MM.1S (cell line): ENCODE results near the gene GALNT8.

Experiments
- DNase-seq: peaks from one replicate; pipeline ENCODE4 v3.0.0-alpha.2; 2015
- H2AFZ ChIP-seq: fragments of 300-600 bp; sonication (generic); 2 replicates; pipeline ENCODE4 v1.6.0; 2016; ENCODE audit warnings: antibody characterized with exemption, low read length
- H3F3A ChIP-seq: fragments of 300-600 bp; sonication (generic); 2 replicates; pipeline ENCODE4 v1.6.1; 2016; ENCODE audit warnings: mild to moderate bottlenecking, antibody characterized with exemption, low read length, moderate library complexity, mixed read lengths; ENCODE audit not compliant: insufficient read depth
- H3K27ac ChIP-seq: fragments of 300-600 bp; sonication (generic); 2 replicates; pipeline ENCODE4 v1.5.1; 2016; ENCODE audit warnings: mild to moderate bottlenecking, low read length
- H3K27me3 ChIP-seq: fragments of 300-600 bp; sonication (generic); replicated peaks from 2 replicates; pipeline ENCODE4 v1.6.0; 2016; ENCODE audit warnings: low read length; ENCODE audit not compliant: insufficient read depth
- H3K36me3 ChIP-seq: fragments of 300-600 bp; sonication (generic); replicated peaks from 2 replicates; pipeline ENCODE4 v1.6.1; 2016; ENCODE audit warnings: mild to moderate bottlenecking, low read length, mixed read lengths; ENCODE audit not compliant: insufficient read depth
- H3K4me1 ChIP-seq: fragments of 300-600 bp; sonication (generic); 2 replicates; pipeline ENCODE4 v1.6.1; 2016; ENCODE audit warnings: low read length, mixed read lengths
- H3K4me2 ChIP-seq: fragments of 300-600 bp; sonication (generic); 2 replicates; pipeline ENCODE4 v1.6.0; 2016; ENCODE audit warnings: low read depth, low read length
- H3K4me3 ChIP-seq: fragments of 300-600 bp; sonication (generic); 2 replicates; pipeline ENCODE4 v1.5.1; 2016; ENCODE audit warnings: low read length, mixed read lengths
- H3K79me2 ChIP-seq: fragments of 300-600 bp; sonication (generic); 2 replicates; pipeline ENCODE4 v1.6.1; 2016; ENCODE audit warnings: mixed run types, low read length, mixed read lengths
- H3K9ac ChIP-seq: fragments of 300-600 bp; sonication (generic); 2 replicates; pipeline ENCODE4 v1.6.1; 2016; ENCODE audit warnings: low read length, mixed read lengths
- H3K9me2 ChIP-seq: fragments of 300-600 bp; sonication (generic); replicated peaks from 2 replicates; pipeline ENCODE4 v1.6.1; 2016; ENCODE audit warnings: mild to moderate bottlenecking, low read length, mixed read lengths; ENCODE audit not compliant: insufficient read depth
- H3K9me3 ChIP-seq: fragments of 300-600 bp; sonication (generic); replicated peaks from 2 replicates; pipeline ENCODE4 v1.6.1; 2016; ENCODE audit warnings: mild to moderate bottlenecking, low read length, mixed read lengths; ENCODE audit not compliant: insufficient read depth
- H4K20me1 ChIP-seq: fragments of 300-600 bp; sonication (generic); 2 replicates; pipeline ENCODE4 v1.6.1; 2016; ENCODE audit warnings: mild to moderate bottlenecking, low read length, moderate library complexity, mixed read lengths; ENCODE audit not compliant: insufficient read depth
- CTCF ChIP-seq: fragments of 300-600 bp; sonication (generic); IDR thresholded peaks from 2 replicates; pipeline ENCODE4 v1.5.1; 2016; ENCODE audit warnings: antibody characterized with exemption, low read length, mixed read lengths
- EZH2 ChIP-seq: fragments of 300-600 bp; sonication (generic); optimal IDR thresholded peaks from 2 replicates; pipeline ENCODE3; 2017; ENCODE audit warnings: low read depth, mild to moderate bottlenecking, antibody characterized with exemption, low read length, mixed read lengths
- EZH2phosphoT487 ChIP-seq: fragments of 300-600 bp; sonication (generic); IDR thresholded peaks from 2 replicates; pipeline ENCODE4 v1.6.1; 2018; ENCODE audit warnings: antibody characterized with exemption, low read length

Gene GALNT8

GRCh38 chr12:4796216-4796615 is 76.0 kb downstream of the GALNT8 start:
- Histone ChIP-seq H3K27ac (no peak overlapping the region), H3K9me3 (no peaks in the 10 kb centered on the region), H3F3A (no peaks in the 10 kb centered on the region), H3K27me3 (no peaks in the 10 kb centered on the region), H3K9me2 (no peaks in the 10 kb centered on the region), H4K20me1 (no peaks in the 10 kb centered on the region), H3K4me2 (no peak overlapping the region), H3K4me3 (no peak overlapping the region), H3K36me3 (no peaks in the 10 kb centered on the region), H3K9ac (no peak overlapping the region), H3K4me1 (no peaks in the 10 kb centered on the region), H2AFZ (no peak overlapping the region), H3K79me2 (no peaks in the 10 kb centered on the region)
- no peak for DNase-seq
- no peak for TF ChIP-seq EZH2phosphoT487

- no peaks in the 10 kb centered on the region for H3K27me3 ChIP-seq
- TF ChIP-seq EZH2 (no peak), EZH2phosphoT487 (no peak), CTCF (no peak)
Observed at GRCh38 chr12:4796694-4797482, 76.7 kb downstream of the GALNT8 start.

GRCh38 chr12:4800555-4800954 is 80.4 kb downstream of the GALNT8 start:
- Histone ChIP-seq H3K36me3 (no peaks in the 10 kb centered on the region), H3K4me2 (no peak overlapping the region), H3K9me2 (no peaks in the 10 kb centered on the region), H3F3A (no peaks in the 10 kb centered on the region), H3K27ac (no peak overlapping the region), H3K79me2 (no peaks in the 10 kb centered on the region), H3K9me3 (no peaks in the 10 kb centered on the region), H3K4me3 (no peak overlapping the region), H3K9ac (no peak overlapping the region), H4K20me1 (no peaks in the 10 kb centered on the region), H3K27me3 (no peaks in the 10 kb centered on the region), H2AFZ (no peak overlapping the region), H3K4me1 (no peaks in the 10 kb centered on the region)
- no peak for TF ChIP-seq EZH2
- TF ChIP-seq CTCF = no peak
- no peak for TF ChIP-seq EZH2phosphoT487
- DNase-seq = no peak

More at GRCh38 chr12:4796694-4797482, 76.7 kb downstream of the GALNT8 start:
- no peak overlapping the region for H3K4me2 ChIP-seq
- H3K9me2 ChIP-seq = no peaks in the 10 kb centered on the region
- no peaks in the 10 kb centered on the region for H3F3A ChIP-seq
- H3K27ac ChIP-seq = no peak overlapping the region
- no peak overlapping the region for H2AFZ ChIP-seq
- DNase-seq = no peak
- no peaks in the 10 kb centered on the region for H3K9me3 ChIP-seq
- H3K36me3 ChIP-seq = no peaks in the 10 kb centered on the region
- no peaks in the 10 kb centered on the region for H4K20me1 ChIP-seq
- H3K4me3 ChIP-seq = no peak overlapping the region
- no peaks in the 10 kb centered on the region for H3K79me2 ChIP-seq
- H3K4me1 ChIP-seq = no peaks in the 10 kb centered on the region
- no peak overlapping the region for H3K9ac ChIP-seq

DNA sequence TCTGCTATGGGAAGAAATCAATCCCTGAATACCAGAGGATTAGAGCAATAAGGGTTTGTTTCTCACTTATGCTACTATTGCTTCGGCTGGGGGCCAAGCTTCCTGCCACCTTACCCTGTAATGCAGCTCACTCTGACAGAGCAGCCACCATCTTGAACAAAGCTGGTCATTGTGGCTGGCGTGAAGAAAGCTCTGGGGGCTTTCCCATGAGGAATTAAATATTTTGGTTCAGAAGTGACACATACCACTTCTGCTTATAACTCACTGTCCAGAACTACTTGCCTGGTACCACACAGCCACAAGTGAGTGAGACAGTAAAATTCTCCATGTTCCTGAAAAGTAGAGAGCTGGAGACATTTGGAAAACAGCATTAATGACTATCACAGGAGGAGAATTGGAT is 82.6 kb downstream of the GALNT8 start:
- Histone ChIP-seq H3K36me3 (no peaks in the 10 kb centered on the region), H3K27me3 (no peaks in the 10 kb centered on the region), H3K9me3 (no peaks in the 10 kb centered on the region), H3K27ac (no peak overlapping the region), H3K9ac (no peak overlapping the region), H4K20me1 (no peaks in the 10 kb centered on the region), H3K4me3 (no peak overlapping the region), H2AFZ (no peak overlapping the region), H3K9me2 (no peaks in the 10 kb centered on the region), H3K4me2 (no peak overlapping the region), H3K79me2 (no peaks in the 10 kb centered on the region), H3F3A (no peaks in the 10 kb centered on the region), H3K4me1 (no peaks in the 10 kb centered on the region)
- DNase-seq = no peak
- no peak for TF ChIP-seq EZH2
